T-helper 9 cell (primary cell): ENCODE measurements around the gene EIF2S2.
A peak's percentile ranks its signal among the peaks of the same experiment; 100 is the strongest.
"Not testable (repeated sequence)": the region's sequence is repeated elsewhere in the genome, so short reads cannot be mapped to it uniquely, and the experiment has no call there.

Experiments used
- DNase-seq: peaks from one replicate; pipeline ENCODE4 v3.0.0-alpha.2; 2020
- total RNA-seq, 2 donors: gene quantifications; one replicate each; lab custom pipeline; 2026; lab: John Stamatoyannopoulos, UW

EIF2S2 gene, protein sequence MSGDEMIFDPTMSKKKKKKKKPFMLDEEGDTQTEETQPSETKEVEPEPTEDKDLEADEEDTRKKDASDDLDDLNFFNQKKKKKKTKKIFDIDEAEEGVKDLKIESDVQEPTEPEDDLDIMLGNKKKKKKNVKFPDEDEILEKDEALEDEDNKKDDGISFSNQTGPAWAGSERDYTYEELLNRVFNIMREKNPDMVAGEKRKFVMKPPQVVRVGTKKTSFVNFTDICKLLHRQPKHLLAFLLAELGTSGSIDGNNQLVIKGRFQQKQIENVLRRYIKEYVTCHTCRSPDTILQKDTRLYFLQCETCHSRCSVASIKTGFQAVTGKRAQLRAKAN
- 55.0 to 192 reads per million in 2 donors for total RNA-seq

DNA sequence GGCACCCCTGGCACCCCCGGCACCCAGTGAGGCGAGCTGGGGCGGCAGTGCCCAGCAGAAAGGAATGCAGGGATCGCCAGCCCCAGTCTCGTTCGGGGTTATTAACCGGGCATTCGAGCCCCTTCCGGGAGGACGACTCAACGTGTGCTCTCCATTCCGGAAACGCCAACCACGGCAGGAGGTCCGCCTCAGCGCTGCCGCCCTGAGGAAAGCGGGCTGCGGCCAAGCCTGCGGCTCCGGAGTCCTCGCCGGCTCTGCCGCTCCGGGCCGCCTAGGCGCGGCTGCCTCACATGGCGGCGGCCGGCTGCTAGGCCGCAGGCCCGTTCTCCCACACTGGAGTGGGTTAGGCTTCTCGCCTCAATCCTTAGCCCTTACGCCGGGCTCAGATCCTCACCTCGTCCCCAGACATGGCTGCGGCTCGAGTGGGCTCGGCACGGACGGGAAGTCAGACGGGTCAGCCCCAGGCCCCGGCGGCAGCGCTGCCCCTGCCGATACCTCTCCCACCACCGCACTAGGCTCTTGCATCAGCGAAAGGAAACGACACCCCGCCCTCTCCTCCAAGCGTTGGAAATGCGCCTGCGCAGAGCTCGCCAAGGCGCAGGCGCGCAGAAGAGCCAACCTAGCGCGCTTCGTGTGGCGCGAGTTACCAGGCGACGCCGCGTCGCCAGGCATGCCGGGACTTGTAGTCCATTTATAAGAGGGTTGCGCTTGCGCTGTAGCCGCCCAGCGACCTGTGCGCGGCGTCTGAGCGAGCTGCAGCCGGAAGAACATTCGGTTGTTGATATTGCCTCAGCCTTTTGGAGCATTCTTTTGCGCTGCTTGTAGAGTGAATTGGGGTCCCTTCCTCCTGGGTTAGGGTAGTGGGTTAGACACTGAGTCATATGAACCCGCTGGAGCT, at the start of gene EIF2S2:
Gene EIF2S2 (minus strand): TSS at position 542 of the 898 bp plus-strand sequence. CDS start 133 bp downstream, at position 409.
- peak; percentile 89 for DNase-seq

DNA sequence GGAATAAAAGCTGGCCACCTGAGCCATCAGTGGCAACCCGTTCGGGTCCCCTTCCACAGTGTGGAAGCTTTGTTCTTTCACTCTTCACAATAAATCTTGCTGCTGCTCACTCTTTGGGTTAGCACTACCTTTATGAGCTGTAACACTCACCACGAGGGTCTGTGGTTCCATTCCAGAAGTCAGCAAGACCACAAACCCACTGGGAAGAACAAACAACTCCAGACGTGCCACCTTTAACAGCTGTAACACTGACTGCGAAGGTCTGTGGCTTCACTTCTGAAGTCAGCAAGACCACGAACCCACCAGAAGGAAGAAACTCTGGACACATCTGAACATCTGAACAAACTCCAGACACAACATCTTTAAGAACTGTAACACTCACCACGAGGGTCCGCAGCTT, 45.7 kb upstream of the EIF2S2 start:
- not testable (repeated sequence) for DNase-seq

DNA sequence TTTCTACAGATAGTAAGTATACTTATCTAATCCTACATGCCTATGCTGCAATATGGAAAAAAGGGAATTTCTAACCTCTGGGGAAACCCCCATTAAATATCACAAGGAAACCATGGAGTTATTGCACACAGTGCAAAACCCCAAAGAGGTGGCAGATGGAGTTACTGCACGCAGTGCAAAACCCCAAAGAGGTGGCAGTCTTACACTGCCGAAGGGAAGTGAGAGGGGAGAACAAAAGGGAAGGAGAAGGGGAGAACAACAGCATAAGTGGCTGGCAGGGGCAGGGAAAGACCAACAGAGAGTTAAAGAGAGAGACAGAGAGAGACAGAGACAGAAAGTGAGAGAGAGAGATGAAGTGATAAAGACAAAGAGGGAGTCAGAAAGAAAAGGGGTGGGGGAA, 43.8 kb upstream of the EIF2S2 start:
- no peak for DNase-seq

DNA sequence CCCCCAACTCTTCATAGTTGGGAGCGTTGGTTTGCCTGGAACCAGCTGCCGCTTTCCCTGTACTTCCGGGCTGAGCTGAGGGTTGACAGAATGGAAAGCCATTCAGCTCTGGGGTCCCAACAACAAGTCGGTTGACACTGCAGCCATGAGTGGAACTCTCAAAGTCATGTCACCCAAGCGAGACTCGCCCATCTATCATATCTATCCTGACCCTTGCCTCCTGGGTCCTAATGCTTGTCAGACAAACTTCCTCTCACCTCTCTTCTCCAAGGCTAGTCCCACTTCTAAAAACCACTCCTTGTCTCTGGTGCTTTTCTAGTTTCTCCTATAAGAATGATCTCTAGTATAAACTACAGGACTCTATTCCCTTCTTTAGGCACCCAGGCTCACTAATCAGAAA, 41.1 kb upstream of the EIF2S2 start:
- DNase-seq = not testable (repeated sequence)

DNA sequence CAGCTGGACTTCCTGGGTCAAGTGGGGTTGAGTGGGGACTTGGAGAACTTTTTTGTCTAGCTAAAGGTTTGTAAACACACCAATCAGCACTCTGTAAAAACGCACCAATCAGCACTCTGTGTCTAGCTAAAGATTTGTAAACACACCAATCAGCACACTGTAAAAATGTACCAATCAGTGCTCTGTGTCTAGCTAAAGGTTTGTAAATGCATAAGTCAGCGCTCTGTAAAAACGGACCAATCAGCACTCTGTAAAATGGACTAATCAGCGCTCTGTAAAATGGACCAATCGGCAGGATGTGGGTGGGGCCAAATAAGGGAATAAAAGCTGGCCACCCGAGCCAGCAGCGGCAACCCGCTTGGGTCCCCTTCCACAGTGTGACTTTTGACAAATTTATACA, 40.0 kb upstream of the EIF2S2 start:
- not testable (repeated sequence) for DNase-seq

DNA sequence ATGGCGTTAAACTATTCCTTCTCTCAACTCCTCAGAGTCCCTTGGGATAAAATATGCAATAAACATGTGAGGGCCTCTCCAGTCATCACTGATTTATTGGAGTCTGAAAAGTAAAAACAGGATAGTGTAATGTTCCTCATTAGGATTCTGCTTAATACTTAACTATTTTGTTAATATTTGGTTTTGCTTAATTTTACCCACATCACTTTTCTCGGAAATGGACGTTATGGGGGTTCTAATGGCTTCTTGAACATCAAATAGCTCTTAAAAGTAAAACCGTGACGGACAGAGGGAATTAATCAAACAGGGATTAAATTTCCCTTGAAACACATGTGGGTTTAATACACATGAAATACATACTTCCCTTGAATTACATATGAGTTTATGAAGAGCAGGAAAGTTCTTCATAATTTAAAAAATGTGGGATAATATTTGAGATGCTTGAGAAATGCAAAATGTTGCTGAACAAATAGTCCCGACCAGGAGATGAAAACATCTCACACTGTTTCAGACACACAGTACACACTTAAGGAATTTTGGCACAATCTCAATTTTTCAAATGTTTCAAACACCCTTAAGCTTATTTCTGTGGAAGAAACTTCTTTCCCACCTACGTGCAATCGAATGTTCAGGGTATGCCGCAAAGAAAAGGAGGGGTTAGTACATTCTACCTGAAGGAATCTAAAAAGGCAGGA, 38.4 kb upstream of the EIF2S2 start:
- no peak for DNase-seq

DNA sequence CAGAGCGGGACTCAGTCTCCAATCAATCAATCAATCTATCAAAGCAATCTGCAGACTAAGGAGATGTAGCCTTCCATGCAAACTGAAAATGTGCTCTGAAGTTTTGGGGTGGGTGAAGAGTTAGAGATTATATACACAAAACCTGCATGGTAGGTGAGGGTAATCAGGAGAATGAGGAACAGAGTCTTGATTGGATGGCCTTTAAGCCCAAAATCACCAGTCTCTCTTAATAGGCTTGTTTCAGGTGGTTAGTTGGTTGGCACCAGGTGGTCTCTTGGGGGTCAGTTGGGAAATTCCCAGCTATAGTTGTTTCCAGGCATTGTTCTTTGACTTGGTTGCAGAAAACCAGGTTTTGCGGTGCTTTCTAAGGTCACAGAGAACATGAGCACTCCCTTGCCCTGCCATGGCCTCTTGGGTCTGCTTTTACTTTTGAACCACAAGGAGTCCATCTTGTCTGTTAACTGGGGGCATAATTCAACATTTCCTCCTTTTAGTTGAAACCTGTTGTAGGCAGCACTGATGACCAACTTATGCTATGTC, 33.3 kb upstream of the EIF2S2 start:
- DNase-seq = no peak

DNA sequence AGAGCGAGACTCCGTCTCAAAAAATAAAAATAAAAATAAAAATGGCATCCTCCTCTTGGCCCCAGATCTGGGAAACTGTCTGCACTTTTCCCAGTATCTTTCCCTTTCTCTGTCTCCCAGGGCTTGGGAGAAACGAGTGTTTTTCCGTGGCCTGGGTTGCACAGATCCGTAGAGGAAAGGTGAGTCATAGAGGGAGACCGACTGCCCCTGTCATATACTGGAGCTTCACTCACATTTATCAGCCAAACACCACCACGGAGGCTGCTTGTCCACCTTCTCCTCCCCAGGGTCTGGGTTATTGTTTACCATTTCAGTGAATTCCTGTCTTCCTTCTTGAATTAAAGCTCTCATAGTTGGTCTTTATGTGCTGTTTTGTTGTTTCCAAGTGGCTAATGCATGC, 31.9 kb upstream of the EIF2S2 start:
- no peak for DNase-seq

DNA sequence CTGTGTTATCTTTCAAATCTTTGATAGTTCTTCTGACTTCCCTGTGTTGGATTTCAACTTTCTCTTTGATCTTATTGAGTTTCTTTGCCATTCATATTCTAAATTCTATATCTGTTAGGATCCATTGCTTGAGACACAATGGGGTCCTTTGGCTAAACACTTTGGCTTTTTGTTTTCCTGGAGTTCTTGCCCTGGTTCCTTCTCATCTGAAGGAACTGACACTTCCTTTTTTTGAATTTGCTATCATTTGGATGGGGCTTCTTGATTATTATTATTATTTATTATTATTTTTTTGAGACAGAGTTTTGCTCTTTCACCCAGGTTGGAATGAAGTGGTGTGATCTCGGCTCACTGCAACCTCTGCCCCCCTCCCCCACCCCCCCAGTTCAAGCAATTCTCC, 30.1 kb upstream of the EIF2S2 start:
- no peak for DNase-seq

DNA sequence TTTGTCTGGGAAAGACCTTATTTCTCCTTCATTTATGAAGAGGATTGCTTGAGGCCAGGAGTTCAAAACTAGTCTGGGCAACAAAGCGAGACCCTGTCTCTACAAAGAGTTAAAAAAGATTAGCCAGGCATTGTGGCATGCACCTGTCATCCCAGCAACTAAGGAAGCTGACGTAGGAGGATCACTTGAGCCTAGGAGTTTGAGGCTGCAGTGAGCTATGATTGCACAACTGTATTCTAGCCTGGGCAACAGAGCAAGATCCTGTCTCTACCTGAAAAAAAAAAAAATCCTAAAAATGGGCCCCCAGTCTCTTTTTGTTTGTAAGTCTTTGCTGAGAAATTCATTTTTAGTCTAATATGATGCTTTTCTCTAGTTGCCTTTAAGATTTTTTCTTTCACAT, 29.2 kb upstream of the EIF2S2 start:
- DNase-seq = no peak

DNA sequence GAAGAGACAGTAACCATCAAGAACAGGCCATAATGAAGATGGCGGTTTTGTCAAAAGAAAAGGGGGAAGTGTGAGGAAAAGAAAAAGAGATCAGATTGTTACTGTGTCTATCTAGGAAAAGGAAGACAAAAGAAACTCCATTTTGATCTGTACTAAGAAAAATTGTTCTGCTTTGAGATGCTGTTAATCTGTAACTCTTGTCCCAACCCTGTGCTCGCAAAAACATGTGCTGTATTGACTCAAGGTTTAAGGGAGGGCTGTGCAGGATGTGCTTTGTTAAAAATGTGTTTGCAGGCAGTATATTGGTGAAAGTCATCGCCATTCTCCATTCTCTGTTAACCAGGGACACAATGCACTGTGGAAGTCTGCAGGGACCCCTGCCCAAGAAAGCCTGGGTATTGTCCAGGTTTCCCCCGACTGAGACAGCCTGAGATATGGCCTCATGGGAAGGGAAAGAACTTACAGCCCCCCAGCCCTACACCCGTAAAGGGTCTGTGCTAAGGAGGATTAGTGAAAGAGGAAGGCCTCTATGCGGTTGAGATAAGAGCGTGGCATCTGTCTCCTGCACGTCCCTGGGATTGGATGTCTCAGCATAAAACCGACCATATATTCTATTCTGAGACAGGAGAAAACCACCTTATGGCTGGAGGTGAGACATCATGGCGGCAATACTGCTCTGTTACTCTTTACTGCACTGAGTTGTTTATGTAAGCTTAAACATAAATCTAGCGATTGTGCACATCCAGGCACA, 23.7 kb upstream of the EIF2S2 start:
- not testable (repeated sequence) for DNase-seq

DNA sequence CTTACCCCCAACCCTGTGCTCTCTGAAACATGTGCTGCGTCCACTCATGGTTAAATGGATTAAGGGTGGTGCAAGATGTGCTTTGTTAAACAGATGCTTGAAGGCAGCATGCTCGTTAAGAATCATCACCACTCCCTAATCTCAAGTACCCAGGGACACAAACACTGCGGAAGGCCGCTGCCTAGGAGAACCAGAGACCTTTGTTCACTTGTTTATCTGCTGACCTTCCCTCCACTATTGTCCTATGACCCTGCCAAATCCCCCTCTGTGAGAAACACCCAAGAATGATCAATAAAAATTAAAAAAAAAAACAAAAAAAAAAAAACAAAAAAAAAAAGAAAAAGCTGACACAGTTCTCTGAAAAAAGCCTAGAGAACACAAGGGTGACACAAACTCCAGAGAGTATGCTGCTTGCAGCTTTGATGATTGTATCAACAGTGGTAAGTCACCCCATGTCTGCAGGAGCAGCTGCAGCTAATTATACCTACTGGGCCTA, 21.4 kb upstream of the EIF2S2 start:
- not testable (repeated sequence) for DNase-seq

DNA sequence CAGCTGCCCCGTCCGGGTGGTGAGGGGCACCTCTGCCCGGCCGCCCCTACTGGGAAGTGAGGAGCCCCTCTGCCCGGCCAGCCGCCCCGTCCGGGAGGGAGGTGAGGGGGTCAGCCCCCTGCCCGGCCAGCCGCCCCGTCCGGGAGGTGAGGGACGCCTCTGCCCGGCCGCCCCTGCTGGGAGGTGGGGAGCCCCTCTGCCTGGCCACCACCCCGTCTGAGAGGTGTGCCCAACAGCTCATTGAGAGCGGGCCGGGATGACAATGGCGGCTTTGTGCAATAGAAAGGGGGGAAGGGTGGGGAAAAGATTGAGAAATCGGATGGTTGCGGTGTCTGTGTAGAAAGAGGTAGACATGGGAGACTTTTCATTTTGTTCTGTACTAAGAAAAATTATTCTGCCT, 20.9 kb upstream of the EIF2S2 start:
- DNase-seq = not testable (repeated sequence)

DNA sequence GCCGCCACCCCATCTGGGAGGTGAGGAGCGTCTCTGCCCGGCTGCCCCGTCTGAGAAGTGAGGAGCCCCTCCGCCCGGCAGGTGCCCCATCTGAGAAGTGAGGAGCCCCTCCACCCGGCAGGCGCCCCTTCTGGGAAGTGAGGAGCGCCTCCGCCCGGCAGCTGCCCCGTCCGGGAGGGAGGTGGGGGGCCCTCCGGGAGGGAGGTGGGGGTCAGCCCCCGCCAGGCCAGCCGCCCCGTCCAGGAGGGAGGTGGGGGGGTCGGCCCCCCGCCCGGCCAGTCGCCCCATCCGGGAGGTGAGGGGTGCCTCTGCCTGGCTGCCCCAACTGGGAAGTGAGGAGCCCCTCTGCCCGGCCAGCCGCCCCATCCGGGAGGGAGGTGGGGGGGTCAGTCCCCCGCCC, 20.4 kb upstream of the EIF2S2 start:
- not testable (repeated sequence) for DNase-seq

DNA sequence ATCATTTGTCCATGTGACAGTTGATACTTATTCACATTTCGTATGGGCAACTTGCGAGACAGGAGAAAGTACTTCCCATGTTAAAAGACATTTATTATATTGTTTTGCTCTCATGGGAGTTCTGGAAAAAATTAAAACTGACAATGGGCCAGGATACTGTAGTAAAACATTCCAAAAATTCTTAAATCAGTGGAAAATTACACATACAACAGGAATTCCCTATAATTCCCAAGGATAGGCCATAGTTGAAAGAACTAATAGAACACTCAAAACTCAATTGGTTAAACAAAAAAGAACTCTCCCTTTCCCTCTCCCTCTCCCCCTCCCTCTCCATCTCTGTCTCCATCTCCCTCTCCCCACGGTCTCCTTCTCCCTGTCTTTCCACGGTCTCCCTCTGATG, 19.4 kb upstream of the EIF2S2 start:
- no peak for DNase-seq

DNA sequence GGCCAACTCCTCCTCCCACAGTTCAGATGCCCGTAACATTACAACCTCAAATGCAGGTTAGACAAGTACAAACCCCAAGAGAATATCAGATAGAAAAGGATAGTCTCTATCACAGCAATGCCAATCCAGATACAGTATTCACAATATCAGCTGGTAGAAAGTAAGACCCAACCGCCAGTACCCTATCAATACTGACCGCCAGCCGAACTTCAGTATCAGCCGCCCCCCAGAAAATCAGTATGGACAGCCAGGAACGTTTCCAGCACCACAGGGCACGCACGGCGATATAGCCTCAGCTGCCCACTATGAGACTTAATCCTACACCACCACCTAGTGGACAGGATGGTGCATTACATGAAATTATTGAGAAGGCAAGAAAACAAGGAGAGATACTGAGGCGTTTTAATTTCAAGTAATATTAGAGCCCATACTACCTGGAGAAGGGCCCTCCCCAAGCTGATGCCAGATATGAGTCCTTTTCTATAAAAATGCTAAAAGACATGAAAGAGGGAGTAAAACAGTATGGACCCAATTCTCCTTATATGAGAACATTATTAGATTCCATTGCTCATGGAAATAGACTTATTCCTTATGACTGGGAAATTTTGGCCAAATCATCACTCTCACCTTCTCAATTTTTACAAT, 17.6 kb upstream of the EIF2S2 start:
- peak; percentile 30 for DNase-seq

DNA sequence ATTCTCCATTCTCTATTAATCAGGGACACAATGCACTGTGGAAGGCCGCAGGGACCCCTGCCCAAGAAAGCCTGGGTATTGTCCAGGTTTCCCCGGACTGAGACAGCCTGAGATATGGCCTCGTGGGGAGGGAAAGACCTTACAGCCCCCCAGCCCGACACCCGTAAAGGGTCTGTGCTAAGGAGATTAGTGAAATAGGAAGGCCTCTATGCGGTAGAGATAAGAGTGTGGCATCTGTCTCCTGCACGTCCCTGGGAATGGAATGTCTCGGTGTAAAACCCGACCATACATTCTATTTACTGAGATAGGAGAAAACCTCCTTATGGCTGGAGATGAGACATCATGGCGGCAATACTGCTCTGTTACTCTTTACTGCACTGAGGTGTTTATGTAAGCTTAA, 15.7 kb upstream of the EIF2S2 start:
- no peak for DNase-seq

DNA sequence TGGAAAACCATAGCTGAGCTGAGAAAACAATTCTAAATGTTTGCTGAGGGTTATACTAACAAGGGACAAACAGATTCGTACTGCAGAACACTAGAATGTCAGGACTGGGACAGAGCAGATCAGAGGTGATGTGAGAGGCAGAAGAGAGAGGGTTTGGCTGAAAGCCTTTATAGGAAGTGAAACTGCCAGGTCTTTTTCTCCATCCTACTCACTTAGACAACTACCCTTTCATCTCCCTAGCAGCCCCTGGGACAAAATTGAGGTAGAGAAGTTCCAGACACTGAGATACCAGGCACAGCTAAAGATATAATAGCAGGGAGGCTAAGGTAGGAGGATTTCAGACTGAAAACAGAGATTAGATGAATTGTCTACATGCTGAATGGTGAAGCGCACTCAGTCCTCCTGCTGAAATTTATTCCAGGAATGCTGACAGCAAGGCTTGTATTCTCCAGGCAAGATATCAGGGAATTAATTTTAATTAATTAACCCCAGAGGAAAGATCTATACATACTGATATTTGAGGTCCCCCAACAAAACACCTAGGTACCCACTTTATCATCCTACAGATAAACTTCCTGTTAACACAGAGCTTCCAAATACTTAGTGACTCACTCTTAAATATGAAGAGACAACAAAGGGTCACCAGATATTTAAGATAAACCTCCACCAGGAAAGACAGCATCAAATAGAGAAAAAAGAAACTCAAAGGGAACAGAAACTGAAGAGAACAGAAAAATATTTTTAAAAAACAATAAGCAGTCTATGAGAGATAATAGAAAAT, 12.6 kb upstream of the EIF2S2 start:
- DNase-seq = no peak

DNA sequence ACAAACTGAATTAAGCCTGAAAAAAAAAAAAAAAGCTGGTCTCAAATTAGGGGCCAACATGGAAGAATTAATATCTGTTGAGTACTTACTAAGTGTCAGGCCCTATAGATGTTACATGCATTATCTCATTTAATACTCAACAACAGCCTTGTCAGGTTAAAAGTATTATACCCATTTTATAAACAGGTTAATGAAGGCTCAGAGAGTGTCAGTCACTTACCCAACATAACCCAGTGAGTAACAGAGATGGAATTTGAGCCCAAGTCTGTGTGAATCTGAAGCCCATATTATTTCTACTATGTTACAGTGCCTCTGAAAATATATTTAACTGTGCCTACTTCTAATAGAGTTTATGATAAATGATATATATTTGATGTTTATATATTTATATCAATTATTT, 11.3 kb upstream of the EIF2S2 start:
- DNase-seq = no peak

DNA sequence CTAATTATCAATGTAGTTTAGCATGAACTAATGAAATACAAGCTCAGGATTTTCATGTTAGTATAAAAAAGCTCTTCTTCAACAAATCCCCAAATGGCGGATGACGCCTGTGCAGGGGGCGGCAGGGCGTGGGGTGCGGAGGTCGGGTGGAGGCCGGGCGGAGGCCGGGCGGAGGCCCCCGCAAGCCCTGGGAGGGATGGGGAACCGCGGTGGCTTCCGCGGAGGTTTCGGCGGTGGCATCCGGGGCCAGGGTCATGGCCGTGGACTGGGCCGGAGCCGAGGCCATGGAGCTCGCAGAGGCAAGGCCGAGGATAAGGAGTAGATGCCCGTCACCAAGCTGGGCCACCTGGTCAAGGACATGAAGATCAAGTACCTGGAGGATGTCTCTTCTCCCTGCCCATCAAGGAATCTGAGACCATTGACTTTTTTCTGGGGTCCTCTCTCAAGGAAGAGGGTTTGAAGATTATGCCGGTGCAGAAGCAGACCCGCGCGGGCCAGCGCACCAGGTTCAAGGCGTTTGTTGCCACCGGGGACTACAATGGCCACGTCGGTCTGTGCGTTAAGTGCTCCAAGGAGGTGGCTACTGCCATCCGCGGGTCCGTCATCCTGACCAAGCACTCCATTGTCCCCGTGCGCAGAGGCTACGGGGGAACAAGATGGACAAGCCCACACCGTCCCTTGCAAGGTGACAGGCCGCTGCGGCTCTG, 10.4 kb upstream of the EIF2S2 start:
- DNase-seq = no peak
